H1 (cell line): Measurements from ENCODE around the gene TAS2R30. TPM values are rescaled to one million over a fixed set of nuclear protein-coding genes. Genes with fewer than 3 reads are reported as not detected.

ENCODE experiments used
- polyA plus RNA-seq, 7 experiments: library from polyadenylated mRNA; depleted of rRNA in 3 of 7; stranded (reverse) in 5 of 7; unstranded in 2 of 7; fragments of >200 nt in 5 of 7; fragments of 200-250 nt in 2 of 7; gene quantifications; 1 replicate in 5 of 7; 2 replicates in 1 of 7; 4 replicates in 1 of 7; pipeline versions ENCODE4 v1.2.1 to v1.2.3, GENCODE V29; 2011 to 2013; ENCODE audit warnings: missing spikeins in 2 of 7, mixed read lengths in 2 of 7
- total RNA-seq: library from RNA; stranded (reverse); fragmentation: NEBNext Ultra II Directional; extraction: Animal tissue kit (Norgen Biotek cat#: 25700); gene quantifications from 2 replicates; pipeline ENCODE4 v1.2.1, GENCODE V29; 2021
- TF ChIP-seq, protein P1 (sequence below): fragments of 300-600 bp; sonication (generic); IDR thresholded peaks from 2 replicates; pipeline ENCODE4 v1.7.1; 2012; ENCODE audit warnings: low read length, moderate library complexity, mild to moderate bottlenecking, inconsistent platforms; ENCODE audit not compliant: insufficient replicate concordance

Gene TAS2R30
- total and polyA plus RNA-seq, 2 of the 8 experiments (the other 6 are each of a cell fraction or from before 2014, with no cell fraction given): 0.33 to 1.0 TPM

DNA sequence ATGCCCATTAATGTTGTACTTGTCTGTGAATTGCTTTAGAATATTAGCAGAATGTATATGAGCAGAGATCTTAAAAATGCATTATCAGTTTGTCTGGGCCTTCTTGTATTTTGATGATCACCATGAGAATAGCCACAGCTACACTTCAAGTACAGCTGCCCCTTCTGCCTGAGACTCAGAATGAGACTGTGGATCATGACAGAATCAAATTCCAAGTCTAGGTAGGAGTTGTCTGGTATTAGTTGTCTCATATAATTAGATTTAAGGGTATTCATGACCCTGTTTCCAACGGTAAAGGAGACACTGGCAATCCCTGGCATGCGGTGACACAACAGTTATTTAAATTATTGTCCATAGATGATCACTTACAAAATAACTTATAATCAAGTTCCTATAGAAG lies 18.3 kb upstream of the TAS2R30 start (continued):
- TF ChIP-seq, protein P1, sequence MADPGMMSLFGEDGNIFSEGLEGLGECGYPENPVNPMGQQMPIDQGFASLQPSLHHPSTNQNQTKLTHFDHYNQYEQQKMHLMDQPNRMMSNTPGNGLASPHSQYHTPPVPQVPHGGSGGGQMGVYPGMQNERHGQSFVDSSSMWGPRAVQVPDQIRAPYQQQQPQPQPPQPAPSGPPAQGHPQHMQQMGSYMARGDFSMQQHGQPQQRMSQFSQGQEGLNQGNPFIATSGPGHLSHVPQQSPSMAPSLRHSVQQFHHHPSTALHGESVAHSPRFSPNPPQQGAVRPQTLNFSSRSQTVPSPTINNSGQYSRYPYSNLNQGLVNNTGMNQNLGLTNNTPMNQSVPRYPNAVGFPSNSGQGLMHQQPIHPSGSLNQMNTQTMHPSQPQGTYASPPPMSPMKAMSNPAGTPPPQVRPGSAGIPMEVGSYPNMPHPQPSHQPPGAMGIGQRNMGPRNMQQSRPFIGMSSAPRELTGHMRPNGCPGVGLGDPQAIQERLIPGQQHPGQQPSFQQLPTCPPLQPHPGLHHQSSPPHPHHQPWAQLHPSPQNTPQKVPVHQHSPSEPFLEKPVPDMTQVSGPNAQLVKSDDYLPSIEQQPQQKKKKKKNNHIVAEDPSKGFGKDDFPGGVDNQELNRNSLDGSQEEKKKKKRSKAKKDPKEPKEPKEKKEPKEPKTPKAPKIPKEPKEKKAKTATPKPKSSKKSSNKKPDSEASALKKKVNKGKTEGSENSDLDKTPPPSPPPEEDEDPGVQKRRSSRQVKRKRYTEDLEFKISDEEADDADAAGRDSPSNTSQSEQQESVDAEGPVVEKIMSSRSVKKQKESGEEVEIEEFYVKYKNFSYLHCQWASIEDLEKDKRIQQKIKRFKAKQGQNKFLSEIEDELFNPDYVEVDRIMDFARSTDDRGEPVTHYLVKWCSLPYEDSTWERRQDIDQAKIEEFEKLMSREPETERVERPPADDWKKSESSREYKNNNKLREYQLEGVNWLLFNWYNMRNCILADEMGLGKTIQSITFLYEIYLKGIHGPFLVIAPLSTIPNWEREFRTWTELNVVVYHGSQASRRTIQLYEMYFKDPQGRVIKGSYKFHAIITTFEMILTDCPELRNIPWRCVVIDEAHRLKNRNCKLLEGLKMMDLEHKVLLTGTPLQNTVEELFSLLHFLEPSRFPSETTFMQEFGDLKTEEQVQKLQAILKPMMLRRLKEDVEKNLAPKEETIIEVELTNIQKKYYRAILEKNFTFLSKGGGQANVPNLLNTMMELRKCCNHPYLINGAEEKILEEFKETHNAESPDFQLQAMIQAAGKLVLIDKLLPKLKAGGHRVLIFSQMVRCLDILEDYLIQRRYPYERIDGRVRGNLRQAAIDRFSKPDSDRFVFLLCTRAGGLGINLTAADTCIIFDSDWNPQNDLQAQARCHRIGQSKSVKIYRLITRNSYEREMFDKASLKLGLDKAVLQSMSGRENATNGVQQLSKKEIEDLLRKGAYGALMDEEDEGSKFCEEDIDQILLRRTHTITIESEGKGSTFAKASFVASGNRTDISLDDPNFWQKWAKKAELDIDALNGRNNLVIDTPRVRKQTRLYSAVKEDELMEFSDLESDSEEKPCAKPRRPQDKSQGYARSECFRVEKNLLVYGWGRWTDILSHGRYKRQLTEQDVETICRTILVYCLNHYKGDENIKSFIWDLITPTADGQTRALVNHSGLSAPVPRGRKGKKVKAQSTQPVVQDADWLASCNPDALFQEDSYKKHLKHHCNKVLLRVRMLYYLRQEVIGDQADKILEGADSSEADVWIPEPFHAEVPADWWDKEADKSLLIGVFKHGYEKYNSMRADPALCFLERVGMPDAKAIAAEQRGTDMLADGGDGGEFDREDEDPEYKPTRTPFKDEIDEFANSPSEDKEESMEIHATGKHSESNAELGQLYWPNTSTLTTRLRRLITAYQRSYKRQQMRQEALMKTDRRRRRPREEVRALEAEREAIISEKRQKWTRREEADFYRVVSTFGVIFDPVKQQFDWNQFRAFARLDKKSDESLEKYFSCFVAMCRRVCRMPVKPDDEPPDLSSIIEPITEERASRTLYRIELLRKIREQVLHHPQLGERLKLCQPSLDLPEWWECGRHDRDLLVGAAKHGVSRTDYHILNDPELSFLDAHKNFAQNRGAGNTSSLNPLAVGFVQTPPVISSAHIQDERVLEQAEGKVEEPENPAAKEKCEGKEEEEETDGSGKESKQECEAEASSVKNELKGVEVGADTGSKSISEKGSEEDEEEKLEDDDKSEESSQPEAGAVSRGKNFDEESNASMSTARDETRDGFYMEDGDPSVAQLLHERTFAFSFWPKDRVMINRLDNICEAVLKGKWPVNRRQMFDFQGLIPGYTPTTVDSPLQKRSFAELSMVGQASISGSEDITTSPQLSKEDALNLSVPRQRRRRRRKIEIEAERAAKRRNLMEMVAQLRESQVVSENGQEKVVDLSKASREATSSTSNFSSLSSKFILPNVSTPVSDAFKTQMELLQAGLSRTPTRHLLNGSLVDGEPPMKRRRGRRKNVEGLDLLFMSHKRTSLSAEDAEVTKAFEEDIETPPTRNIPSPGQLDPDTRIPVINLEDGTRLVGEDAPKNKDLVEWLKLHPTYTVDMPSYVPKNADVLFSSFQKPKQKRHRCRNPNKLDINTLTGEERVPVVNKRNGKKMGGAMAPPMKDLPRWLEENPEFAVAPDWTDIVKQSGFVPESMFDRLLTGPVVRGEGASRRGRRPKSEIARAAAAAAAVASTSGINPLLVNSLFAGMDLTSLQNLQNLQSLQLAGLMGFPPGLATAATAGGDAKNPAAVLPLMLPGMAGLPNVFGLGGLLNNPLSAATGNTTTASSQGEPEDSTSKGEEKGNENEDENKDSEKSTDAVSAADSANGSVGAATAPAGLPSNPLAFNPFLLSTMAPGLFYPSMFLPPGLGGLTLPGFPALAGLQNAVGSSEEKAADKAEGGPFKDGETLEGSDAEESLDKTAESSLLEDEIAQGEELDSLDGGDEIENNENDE: no peak
